ENCODE measurements around the gene WDR19.
"Not testable (repeated sequence)": the region's sequence is repeated elsewhere in the genome, so short reads cannot be mapped to it uniquely, and the experiment has no call there.

Gene WDR19

GRCh38 chr4:39233783-39234182 lies 51.5 kb downstream of the WDR19 start:
- DNase-seq = no peak

- DNase-seq = no peak
These were observed 52.7 kb downstream of the WDR19 start for GRCh38 chr4:39235021-39235420.

GRCh38 chr4:39235696-39236095 lies 53.4 kb downstream of the WDR19 start:
- no peak for DNase-seq

GRCh38 chr4:39237179-39237578 lies 54.9 kb downstream of the WDR19 start:
- no peak for DNase-seq

DNA sequence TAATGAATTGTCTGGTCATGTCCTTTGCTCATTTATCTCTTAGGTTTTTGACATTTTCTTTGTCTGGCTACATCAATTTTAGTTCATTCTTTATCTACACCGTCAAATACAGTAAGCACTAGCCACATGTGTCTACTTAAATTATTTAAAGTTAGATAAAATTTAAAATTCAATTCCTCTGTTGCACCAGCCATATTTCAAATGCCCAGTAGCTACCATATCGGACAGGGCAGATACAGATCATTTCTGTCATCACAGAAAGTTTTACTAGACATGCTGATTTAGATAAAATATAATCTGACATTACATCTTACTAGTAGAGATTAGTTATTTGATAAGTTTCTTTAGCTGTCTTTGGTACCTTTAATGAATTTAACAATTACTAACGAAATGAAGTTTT lies 61.1 kb downstream of the WDR19 start:
- DNase-seq = no peak

- DNase-seq = no peak
These were observed 72.9 kb downstream of the WDR19 start for GRCh38 chr4:39255266-39255665.

- no peak for DNase-seq
These were observed 73.5 kb downstream of the WDR19 start for GRCh38 chr4:39255871-39256270.

DNA sequence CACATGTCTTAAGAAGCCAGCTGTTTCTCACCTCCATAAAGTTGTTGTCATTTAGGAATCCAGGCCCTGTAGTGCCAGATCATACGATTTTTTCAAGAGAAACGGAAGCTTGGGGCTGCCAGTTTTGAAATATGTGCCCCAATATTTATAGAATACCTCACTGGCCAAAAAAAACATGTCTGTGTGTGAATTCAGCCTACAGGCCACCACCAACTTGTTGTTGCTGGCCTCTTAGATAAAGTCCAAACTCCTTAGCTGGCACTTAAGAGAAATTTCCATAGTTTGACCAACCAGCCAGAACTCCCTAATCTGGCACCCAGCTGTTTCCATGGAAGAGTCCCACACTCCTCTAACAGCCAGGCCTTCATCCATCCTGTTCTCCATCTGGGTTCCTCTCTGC lies 74.1 kb downstream of the WDR19 start:
- no peak for DNase-seq

- no peak for DNase-seq
These were observed 77.4 kb downstream of the WDR19 start for GRCh38 chr4:39259571-39260330.

DNA sequence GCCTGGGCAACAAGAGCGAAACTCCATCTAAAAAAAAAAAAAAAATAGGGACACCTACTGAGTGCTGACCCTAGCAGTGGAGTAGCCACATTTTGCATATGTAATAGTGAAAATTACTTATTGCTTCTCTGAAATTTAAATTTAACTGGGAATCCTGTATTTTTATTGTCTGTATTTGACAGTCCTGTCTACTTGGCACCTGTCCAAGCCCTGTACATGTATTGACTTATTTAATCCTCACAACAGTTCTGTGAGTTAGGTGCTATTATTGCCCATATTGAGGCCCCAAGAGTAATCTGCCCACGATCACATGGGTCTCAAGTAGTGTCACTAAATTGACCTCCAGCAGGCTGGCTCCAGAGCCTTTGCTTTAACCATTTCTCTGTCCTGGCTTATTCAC lies 81.6 kb downstream of the WDR19 start:
- no peak for DNase-seq

DNA sequence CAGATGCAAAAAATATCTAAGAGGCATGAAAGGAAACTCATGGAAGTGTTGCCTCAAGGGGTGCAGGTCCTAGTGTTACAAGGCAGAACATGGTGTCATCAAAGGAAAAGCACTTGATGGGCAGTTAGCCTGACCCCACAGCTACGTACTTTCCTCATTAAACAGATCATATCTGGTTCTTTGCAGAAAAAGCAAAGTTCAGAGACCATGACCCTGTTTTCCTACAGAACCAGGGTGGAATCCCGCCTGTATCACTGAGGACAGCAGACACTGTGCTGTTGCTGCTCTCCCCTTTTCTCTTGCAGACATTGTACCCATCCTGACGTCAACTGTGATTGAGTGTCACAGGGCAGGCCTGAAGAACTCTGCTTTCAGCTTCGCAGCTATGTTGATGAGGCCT lies 92.2 kb downstream of the WDR19 start:
- DNase-seq = no peak

GRCh38 chr4:39277661-39278060 lies 95.3 kb downstream of the WDR19 start:
- DNase-seq = not testable (repeated sequence)

DNA sequence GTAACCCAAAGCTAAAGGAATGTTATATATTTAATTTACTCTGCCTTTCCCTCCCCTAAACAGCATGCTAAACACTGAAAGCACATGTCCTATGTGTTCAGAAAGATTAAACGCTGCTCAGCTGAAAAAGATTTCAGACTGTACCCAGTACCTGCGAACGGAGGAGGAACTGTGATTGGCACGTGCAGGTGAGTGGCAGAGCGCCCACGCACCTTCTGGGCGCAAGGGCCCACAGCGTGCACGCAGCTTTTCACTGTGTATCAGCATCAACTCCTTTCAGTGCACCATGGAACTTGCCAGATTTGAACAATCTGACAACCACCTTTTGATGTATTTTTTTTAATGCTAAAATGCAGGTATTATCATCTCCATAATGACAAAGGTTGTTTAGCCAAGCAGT lies 96.1 kb downstream of the WDR19 start:
- DNase-seq = no peak

DNA sequence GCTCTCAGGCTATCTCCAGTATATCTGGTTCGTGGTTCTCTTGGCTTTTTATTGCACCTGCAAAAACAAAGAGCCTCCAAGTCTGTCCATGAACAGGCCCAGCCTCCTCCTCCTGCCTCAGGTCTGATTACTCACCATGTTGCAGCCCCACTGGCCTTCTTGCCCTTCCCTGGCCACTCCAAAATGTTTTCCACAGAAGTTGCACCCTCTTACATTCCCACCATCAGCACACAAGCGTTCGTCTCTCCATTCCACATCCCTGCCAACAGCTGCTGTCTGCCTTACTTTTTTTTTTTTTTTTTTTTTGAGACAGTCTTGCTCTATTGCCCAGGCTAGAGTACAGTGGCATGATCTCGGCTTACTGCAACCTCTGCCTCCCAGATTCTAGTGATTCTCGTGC lies 97.1 kb downstream of the WDR19 start:
- no peak for DNase-seq

- DNase-seq = no peak
These were observed 98.4 kb downstream of the WDR19 start for GRCh38 chr4:39280770-39281169.

DNA sequence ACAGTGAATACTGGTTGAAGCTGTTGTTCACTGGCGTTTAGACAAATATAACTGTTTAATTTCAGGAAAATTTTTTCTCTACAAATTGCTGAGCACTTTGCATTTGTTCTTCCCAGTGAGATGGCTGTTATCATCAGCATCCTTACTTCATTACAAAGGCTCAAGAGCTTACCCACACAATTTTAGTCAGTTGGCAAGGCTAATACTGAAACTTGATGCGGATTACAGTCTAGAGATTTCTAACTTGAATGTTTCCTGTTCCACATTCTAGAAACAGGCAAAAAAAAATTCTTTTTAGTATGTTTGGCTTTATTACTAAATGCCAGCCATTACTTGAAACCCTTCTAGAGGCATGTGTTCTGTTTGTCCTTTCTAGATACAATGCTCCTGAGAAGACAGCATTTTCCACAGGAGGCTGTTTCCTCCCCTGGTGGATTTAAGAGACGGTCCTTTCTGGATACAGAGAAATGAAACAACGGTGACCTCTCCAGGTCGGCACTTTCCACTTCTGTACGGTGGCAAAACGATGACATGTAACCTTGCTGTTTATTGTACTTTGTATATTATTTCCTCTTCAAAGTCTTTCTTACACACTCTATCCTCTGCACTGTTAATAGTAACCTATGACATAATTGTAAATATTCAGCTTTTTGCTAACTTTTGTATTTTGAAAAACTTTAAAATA lies 102.9 kb downstream of the WDR19 start:
- DNase-seq = no peak

DNA sequence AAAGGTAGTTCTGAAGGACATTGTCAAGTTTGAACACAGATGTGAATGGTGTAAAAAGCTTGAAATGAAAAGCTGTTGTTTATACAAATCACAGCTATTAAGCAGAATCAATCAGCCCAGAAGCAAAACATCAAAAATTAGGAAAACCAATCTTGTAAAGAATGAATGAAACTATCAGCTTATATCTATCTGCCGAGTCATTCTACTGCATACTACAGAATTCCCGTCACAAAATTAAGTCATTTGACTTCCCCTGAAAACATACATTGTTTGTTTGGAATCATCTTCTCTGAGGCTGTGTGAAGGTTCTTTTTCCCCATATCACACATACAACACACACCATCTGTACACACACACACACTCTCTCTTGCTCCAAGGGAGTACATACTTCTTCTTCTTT lies 103.5 kb downstream of the WDR19 start:
- no peak for DNase-seq

GRCh38 chr4:39286263-39286662 lies 103.9 kb downstream of the WDR19 start:
- no peak for DNase-seq

- no peak for DNase-seq
These were observed 104.9 kb downstream of the WDR19 start for GRCh38 chr4:39287223-39287622.

DNA sequence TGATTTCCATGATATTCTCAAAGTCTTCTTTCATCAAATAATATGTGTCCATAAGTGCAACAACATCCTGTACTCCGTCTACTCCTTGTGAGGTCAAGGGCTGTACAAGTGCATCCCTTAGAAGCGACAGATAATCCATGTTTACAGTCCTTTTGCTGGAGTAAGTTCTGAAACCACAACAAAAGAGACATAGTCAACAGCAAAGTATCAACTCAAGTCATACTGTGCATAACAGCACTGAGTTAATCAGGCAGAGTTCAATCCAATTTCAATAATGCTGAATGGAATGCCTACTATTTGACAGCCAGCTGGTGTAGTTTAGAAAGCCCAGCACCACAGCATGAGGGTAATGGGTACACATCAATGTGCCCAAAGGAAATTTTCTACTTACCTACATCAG lies 109.4 kb downstream of the WDR19 start:
- DNase-seq = no peak

- DNase-seq = not testable (repeated sequence)
These were observed 110.1 kb downstream of the WDR19 start for GRCh38 chr4:39292433-39292832.

DNA sequence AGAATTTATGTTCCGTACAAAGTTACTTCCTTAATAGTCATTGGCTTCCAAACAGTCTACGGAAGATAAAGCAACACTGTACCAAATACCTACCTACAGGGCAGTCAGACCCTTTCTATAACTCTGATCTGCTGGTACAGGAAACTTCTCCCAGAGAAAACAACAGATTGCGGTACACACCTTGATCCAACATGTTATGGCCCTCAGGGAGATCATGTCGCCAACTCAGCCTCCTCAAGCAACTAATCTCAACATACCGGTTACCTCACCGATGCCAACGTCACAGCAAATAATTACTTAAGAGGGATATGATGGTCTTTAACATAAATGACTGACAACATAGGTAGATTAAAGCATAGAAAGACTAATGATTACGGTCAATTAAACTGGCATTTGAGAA lies 113.5 kb downstream of the WDR19 start:
- DNase-seq = no peak

GRCh38 chr4:39302901-39303300 lies 120.6 kb downstream of the WDR19 start:
- no peak for DNase-seq

GRCh38 chr4:39303871-39304270 lies 121.5 kb downstream of the WDR19 start:
- no peak for DNase-seq

GRCh38 chr4:39304651-39305050 lies 122.3 kb downstream of the WDR19 start:
- DNase-seq = no peak
